HG03520 (cell line): Measurements from ENCODE around the gene GOLGA1.

ENCODE experiments used
- ATAC-seq: cut with Tn5 transposase; IDR thresholded peaks from one replicate; pipeline ENCODE4 v1.9.1; 2021; ENCODE audit warnings: mild to moderate bottlenecking, moderate library complexity; ENCODE audit not compliant: unreplicated experiment

The GOLGA1 gene

DNA sequence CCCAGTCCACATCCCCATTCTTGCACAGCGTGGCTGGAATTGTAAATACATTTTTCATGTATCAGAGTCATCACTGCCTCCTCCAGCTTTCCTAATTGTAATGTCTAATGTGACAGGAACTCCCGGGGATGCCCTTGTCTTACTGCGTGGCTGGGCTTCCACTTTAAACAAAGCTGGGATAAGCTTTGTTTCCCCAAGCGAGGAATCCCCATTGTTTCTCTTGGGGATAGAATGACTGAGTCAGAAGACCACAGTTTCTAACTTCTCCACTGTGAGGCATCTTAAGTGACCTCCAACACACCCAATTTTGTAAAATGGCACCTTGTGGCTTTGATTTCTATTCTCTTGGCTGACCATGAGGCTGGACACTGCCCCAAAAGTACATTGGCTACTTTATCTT, 56.5 kb downstream of the GOLGA1 start:
- no peak for ATAC-seq

DNA sequence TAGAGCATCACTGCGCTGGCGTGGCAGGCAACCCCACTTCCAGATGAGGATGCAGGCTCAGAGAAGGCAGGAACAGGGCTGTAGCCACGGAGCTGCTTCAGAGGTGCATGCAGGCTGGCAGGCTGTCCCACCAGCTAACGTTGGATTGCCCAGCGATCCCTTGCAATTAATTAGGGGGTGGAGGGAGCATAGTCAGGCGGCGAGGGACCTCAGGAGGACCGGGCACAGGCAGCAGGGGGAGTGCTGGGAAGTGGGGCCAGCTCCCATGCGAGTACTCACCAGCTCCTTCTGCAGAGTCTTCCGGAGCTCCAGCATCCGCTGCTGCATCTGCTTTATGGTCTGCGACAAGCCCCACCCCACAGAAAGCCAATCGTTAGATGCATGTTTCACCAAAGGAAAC, 58.7 kb downstream of the GOLGA1 start:
- ATAC-seq: no peak

DNA sequence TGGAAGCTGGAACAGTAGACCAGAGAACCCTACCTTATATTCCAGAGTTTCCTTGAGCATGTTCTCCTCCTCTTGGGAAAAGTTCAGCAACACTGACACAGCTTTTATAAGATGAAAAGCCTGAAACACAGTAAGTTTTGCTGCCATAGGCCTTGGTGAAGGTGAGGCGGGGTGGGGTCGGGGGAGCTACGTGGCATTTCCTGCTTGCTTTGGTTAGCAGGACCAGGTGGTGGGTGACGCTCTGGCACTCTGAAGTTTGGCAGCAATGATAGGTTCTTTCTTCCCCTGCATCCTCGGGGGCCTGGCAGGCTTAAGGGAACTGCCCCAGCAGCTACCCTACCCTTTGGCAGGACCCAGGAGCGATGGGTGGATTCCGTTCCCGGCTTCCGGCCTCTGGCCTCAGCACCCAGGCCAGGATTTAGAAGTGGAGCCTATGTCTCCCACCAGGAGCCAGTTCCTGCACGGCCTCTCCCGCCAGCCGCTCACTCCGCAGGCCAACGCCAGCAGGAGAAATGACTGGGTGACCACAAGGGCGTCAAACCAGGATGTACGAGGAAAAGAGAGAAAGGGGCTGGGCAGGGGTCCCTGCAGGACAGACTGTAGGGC, 59.6 kb downstream of the GOLGA1 start:
- no peak for ATAC-seq

DNA sequence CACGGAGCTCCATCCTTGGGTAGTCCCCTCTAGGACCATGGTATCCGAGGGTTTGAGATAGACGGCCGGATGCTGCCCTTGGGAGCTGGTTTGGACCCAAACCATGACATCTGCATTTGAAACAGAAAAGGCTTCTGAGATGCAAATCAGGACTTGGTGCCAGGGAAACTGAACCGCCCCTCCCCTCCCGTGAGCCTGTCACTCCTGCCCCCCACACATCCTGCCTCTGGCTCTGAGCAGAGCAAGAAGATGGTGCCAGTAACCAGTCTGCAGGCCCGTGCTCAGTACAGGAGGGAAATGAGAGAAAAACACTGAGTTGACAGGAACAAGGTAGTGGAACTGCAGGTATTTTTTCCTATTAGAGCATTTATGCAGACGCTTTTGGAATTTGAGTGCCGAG, 60.4 kb downstream of the GOLGA1 start:
- no peak for ATAC-seq

DNA sequence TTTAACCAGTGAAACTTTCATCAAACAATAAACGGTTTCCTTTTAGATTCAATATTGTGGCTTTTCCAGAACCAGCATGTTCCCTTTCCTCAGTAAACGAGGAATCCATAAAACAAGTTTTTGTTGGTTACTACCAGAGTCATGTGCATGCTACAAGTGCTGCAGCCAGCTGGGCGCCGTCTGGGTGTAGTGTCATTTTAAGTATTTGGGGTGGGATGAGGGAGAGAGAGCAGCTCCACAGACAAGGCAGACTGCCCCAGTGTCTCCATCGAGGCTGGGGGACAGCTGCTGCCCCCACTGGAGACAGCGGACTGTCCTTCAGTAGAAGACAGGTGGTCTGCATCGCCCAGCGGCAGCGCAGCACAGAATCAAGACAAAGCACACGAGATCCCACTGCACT, 61.7 kb downstream of the GOLGA1 start:
- ATAC-seq: no peak

DNA sequence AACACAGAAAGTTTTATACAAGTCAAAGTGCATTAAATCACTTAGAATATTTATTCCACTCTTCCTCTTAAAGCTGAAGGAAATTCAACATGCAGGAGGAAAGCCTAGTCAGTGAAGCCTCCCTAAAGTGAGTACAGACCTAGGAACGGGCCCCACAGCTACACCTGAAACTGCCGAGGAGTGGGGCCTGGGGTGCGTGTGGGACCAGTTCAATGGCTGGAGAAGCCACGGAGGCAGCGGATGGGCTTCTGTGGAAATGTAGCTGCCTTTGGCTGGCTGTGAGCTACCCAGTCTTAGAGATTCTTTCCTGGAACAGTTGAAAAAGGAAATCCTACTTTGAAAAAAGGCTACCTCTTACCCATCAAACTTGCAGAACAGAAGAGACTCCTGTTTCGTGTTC, 62.4 kb downstream of the GOLGA1 start:
- ATAC-seq: no peak

DNA sequence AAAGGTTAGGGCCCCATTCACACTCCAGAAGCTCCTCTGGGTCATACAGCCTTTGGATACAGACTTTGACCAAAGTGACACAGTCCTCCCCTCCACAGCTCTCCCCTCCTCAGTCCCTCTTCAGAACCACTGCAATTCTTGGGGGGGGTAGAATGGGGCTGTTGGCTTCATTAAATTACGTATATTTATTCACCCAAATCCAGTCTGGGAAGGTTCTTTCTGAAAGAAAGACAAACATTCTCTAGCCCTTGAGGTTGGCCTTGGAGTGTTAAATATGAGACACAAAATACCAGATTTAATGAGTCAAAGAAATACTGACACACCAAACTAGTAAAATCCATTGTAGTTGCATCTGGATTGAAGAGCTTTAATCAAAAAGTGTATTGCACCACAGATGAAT, 62.9 kb downstream of the GOLGA1 start:
- ATAC-seq: no peak

DNA sequence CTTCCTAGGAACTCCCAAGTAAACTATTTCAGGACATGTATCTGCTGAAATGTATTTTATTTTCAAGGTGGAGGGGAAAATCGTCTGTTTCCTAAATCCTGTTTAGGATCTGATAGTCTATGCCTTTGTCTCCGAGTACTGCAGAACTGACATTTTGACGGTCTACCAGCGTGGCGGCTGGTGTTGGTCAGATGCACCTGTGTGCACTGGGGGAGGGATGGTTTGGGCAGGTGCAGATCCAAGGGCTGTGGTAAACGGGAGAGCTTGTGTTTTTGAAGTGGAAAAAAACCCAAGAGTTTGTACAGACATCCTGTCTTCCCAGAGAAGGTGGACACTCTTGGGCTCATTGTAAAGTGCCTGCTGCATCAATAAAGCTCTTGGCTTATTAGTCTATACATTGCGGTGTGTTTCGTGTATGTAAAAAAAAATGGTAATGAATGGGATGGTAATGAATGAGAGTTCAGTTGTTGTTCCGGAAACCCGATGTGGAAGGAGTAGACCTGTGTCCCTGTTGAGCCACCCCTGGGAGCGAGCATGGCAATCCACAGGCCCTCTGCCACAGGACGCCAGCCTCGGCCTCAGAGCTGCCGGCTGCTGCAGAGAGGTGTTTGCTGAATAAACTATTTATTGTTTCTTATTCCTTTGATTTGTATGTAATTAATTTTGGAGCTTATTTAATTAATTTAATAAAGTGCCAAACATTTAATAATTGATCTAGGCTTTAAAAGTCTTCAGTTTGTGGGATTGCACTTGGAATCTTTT, 63.7 kb downstream of the GOLGA1 start:
- no peak for ATAC-seq

DNA sequence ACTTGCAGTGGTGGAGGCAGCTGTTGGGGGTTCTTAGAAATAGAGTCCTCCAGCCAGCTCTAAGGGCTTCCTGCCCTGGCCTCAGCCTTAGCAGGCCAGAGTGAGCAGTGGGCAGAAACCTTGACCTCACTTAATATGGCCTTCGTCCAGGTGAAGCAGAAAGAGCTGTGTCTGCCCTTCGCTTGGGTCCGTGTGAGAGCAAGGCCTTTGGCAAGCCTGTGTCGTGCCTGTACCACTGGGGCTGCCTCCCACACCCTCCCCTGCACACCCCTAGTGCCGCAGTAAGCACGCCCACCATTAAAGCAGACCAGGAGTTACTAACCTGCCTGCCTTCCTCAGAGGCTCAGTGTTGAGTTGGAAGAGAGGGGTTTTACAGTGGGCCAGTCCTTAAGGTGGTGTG, 65.4 kb downstream of the GOLGA1 start:
- no peak for ATAC-seq

DNA sequence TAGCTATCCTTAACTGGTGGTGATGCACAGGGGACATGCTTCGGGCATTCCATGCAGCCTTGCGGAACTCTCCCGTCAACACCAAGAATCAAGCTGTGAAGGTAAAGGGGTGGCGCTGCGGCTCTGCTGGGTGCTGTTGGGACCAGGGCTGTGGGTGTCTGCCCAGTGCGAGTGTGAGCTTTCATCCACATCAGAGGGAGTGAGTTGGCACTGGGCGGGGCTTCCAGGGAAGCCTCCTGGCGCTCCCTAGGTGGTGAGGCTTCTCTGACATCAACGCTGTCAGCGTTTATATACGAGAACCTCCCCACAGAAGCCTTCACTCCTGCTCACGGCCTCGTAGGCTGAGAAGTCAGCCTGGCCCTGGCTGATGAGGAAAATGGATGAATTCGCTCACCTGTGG, 67.2 kb downstream of the GOLGA1 start:
- no peak for ATAC-seq

DNA sequence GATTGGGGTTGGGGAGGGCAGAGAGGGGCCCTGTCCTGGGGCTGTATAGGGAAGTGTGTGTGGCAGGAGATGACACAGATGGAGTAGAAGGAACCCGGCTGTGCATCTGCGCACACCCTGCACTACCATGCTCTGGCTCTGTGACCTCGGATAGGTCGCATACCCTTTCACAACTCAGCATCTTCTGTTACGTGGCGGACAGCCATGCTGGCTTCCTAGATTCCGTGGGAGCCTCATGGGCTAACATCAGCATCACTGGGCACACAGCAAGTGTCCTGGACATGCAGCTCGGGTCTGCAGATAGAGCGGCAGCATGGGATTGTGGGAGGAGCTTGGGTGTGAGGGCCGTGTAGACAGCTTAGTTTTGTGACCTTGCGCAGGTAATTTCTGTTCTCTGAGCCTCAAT, 69.7 kb downstream of the GOLGA1 start:
- no peak for ATAC-seq

DNA sequence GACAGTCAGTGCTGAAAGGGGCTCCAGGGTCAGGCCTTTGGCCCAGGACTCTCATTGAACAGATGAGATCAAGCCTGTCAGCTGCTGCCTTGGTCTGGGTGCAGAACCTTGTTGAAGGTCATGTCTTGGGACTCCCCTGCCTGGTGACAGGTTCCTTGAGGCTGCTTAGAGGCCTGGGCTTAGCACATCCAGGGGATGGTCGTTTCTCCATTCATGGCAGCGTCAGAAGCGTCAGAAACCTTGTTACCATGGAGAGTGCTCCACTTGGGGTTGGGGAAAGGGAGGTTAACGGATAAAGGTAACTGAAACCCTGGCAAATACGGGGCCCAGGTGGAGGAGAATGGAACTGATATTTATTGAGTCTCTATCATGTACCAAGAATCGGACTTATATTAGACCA, 70.2 kb downstream of the GOLGA1 start:
- no peak for ATAC-seq

DNA sequence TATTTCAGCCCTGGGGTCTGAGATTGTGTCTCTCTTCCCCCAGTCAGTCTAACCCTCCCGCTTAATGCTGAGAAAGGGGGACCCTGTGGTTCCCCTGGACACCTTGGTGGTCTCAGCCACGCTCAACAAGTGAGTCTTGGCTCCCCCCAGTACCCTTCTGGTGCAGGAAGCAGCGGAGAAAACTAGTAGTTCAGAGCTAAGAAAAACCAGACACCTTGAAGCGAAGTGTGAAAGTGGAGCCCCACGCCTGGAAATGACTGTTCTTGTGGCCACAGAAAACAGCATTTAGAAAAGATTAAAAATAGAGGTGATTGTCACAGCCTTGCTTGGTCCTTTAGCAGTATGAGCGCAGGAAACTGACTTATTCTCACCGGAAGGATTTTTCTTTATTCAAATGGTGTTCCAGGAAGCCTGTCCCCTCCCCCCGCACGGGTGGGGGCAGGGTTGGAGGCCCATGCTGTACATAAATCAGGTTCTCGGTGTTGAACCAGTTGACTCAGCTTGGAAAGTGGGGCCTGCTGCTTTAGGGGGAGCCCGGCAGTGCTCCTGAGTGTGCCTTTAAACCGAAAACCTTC, 70.8 kb downstream of the GOLGA1 start:
- no peak for ATAC-seq

DNA sequence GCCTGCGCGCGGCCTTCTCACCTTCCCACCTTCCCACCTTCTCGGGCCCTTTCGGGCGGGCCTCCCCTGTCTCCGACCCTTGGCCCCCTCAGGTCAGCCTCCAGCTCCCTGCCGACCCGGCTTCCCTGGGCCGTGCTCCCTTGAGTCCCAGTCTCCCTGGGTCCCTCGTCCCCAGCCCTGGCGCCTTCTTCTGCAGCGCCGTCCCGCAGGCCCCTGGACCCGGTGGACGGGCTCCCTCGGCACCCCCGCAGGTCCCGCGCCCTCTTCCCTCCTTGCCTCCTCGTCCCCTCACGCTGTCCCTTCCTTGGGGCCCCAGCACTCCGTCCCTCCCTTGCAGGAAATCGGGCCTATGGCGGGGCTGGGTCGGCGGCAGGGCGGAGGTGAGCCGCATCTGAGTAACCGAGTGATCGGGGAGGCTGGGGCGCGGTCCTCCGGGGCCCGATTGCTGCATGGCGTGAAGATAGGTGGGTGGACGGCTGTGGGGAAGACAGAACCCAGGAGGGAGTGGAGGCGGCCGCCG, 71.4 kb downstream of the GOLGA1 start:
- no peak for ATAC-seq

DNA sequence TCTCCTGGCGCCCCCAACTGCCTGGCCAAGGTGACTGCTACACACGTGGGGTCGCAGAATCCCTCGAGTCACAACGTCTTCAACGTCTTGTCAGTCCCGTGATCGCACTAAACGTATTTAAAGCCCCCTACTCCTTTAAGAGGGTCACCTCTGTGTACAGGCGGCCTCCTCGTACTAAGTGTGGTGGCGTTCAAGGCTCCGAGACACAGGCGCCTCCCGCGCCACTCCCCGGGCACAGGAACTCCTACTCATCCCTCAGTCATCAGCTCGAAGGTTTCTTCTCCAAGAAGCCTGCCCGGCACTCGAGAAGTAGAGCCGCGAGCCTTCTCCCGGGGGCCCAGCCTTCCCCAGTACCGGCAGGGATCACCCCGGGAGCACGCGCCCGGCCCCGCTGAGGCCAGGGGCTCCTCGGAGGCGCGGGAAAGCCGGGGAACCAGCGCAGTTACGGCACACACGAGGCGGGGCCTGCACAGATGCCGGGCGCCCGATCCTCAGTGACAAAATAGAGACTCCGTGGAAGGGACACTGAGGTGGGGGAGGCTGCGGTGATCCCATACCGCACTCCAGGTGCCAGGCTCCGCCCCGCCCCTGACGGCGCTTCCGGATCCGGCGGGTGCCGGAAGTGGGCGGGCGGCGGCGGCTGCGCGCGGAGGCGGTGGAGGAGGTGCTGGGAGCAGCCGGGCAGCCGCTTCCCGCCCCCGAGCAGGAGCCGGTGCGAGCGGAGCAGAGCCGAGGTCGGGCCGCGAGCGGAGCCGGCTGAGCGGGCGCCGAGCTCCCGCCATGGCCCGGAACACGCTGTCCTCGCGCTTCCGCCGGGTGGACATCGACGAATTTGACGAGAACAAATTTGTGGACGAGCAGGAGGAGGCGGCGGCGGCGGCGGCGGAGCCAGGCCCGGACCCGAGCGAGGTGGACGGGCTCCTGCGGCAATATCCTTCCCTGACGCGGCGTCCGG, 72.1 kb downstream of the GOLGA1 start:
- peak; percentile 43 for ATAC-seq

DNA sequence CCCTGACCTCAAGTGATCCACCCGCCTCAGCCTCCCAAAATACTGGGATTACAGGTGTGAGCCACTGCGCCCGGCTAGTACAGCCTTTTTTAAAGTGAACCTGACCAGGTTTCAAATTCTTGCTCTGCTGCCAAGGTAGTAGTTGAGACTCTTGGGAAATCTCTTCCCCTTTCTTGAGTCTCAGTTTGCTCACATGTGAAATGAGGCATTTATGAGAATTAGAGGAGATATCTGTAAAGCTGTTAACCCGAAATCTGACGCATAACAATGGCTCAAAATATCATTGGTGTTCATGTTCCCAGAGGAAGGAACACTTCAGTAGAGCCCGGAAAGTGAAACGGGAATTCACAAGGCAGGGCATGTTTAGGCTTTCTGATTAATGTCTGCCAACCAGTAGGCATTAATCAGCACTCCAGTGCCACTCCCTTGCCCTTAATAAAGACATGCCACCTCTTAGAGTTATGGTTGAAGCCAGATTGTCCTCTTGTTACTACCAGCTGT, 77.5 kb downstream of the GOLGA1 start:
- ATAC-seq: no peak

DNA sequence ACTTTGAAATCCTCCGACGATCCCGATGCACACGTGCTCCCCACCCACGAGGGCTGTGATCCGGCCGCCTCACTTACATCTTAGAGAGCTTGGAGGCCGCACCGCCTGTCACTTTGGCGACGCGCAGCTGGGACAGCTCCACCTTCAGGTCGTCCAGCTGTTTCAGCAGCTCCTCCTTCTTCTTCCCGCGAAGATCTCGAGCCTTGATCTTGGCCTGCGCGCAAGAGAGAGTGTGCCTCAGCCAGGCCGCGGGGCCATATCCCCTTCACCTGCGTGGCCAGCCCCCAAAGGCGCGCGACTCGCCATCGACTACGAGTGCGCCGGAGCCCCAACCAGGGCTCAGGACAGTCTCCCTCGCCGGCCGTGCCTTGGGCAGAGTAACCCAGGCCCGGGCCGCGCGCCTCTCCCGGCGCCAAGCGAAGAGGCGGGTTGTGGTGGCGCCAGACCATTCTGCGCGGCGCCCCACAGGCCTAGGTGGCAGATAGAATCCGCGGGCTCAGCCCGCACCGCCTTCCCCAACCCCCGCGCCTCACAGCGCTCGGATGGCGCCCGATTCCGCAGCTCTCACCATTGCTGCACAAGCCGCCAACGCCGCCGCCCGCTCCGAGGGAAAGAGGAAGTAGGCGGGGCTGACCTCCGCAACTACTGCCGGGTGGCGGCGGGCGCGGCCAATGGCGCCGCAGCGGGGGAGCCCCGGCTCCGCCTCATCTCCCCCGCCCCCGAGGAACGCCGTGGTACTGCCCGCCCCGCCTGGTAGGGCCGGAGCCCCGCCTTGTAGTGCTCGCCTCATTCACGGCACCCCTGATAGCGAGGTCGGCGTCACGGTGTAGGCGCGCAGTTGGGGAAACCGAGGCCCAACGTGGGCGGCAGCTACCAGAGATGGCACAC, 79.3 kb downstream of the GOLGA1 start, which contains the start of the genes ARPC5L and RPL35:
Gene ARPC5L, plus strand, starts transcription at position 789 of the 888 bp plus-strand sequence. CDS start 7,161 bp downstream, outside the sequence.
Gene RPL35, minus strand, starts transcription at position 616 of the 888 bp plus-strand sequence. Its CDS starts 45 bp downstream, at position 571.
- ATAC-seq: peak; percentile 86

DNA sequence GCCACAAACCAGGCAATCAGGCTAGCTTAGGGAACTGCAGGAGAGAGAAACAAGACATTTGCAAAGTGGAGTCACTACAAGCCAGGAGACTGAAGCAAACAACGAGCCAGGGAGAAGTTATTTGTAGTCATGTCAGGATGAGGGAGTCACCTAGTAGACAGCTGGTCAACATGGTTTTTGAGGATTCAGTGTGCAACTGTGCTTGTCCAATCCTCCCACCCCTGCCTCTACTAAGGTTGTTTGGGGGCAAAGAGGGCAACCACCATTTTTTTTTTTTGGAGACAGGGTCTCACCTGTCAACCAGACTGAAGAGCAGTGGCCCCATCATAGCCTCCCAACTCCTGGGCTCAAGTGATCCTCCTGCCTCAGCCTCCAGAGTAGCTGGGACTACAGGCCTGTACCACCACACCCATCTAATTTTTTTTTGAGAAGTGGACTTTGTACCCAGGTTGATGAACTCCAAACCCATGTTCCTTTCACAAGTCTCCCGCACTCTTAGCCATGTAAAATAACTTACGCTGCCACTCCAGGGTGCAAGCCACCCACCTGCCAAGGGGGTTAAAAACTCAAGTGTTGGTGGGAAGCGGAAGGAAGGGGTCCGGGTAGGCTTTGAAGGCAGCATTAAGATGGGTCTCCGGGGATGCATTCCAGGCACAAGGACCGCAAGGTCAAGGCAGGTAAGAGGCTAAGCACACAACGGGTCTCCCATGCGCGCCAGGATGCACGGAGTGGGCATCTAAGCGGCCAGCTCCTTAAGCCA, 80.1 kb downstream of the GOLGA1 start:
- ATAC-seq: no peak
